ENCODE data around the gene DET1.

- no peak for TF ChIP-seq CTCF (IDR thresholded peaks at IDR 0.05; ENCODE audit: poor library complexity, severe bottlenecking)
- no peak for TF ChIP-seq SMC3 (conservative IDR thresholded peaks at IDR 0.05; ENCODE audit: poor library complexity)
- TF ChIP-seq EZH2 (IDR thresholded peaks at IDR 0.05; ENCODE audit: borderline replicate concordance, insufficient read depth, low read length, poor library complexity, severe bottlenecking), result no peak
- TF ChIP-seq, protein P1, sequence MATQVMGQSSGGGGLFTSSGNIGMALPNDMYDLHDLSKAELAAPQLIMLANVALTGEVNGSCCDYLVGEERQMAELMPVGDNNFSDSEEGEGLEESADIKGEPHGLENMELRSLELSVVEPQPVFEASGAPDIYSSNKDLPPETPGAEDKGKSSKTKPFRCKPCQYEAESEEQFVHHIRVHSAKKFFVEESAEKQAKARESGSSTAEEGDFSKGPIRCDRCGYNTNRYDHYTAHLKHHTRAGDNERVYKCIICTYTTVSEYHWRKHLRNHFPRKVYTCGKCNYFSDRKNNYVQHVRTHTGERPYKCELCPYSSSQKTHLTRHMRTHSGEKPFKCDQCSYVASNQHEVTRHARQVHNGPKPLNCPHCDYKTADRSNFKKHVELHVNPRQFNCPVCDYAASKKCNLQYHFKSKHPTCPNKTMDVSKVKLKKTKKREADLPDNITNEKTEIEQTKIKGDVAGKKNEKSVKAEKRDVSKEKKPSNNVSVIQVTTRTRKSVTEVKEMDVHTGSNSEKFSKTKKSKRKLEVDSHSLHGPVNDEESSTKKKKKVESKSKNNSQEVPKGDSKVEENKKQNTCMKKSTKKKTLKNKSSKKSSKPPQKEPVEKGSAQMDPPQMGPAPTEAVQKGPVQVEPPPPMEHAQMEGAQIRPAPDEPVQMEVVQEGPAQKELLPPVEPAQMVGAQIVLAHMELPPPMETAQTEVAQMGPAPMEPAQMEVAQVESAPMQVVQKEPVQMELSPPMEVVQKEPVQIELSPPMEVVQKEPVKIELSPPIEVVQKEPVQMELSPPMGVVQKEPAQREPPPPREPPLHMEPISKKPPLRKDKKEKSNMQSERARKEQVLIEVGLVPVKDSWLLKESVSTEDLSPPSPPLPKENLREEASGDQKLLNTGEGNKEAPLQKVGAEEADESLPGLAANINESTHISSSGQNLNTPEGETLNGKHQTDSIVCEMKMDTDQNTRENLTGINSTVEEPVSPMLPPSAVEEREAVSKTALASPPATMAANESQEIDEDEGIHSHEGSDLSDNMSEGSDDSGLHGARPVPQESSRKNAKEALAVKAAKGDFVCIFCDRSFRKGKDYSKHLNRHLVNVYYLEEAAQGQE (IDR thresholded peaks at IDR 0.05; ENCODE audit: borderline replicate concordance), result no peak
- TF ChIP-seq RAD21 (conservative IDR thresholded peaks at IDR 0.05), result no peak
- TF ChIP-seq TAF1 (IDR thresholded peaks at IDR 0.05; ENCODE audit: low read depth), result no peak
These were observed 10.7 kb downstream of the DET1 start for GRCh38 chr15:88535607-88536313.

Data from neural cell (in vitro differentiated cells).